CD1c-positive myeloid dendritic cell (primary cell): ENCODE data around the gene GABBR1.

Experiments used
- DNase-seq: peaks from one replicate; pipeline ENCODE4 v3.0.0-alpha.2; 2016; ENCODE audit errors: extremely low spot score

Gene GABBR1

DNA sequence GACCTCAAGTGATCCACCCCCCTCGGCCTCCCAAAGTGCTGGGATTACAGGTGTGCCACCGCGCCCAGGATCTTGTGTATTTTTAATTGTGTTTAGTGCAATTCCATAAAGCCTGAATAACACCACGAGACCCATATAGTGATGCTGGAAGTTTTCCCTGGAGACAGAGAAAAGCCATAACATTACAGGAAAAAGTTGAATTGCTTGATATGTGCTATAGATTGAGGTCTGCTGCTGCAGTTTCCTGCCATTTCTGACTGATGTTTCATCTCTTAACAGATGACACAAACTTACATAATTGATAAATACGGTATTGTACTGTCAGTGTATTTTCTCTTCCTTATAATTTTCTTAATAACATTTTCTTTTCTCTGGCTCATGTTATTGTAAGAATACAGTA lies 66.1 kb downstream of the GABBR1 start:
- DNase-seq, result no peak

DNA sequence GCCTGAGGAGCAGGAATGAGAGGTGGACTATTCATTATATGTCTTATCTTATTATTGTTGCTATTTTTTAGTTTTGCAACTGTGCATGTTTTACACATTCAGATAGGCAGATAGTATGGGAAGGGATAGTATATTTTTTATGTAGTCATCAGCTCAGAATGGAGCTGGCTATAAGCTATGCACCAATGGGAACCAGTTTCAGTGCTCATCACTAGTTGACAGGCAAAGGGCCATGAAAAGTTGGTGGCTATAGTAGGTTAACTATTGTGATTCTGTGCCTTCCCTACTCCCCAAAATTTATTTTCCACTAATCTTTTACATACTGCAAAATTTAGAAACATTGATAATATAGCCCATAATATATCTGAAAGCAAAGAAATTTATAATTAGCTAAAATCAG lies 68.1 kb downstream of the GABBR1 start:
- peak; percentile 5 for DNase-seq

- peak; percentile 12 for DNase-seq
Observed at GRCh38 chr6:29563435-29563965, 69.5 kb downstream of the GABBR1 start.

DNA sequence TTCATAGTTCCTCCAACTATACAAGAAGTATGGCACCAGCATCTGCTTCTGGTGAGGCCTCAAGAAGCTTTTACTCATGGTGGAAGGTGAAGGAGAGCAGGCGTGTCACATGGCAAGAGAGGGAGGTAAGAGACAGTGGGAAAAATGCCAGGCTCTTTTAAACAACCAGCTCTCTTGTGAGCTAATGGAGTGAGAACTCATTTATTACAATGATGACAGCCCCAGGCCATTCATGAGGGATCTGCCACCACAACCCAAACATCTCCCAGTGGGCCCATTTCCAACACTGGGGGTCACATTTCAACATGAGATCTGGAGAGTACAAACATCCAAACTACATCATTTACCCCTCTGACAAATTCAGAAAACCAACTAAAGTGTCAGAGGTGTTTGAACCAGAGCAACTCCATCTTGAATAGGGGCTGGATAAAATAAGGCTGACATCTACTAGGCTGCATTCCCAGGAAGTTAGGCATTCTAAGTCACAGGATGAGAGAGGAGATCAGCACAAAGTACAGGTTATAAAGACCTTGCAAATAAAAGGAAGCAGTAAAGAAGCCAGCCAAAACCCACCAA lies 71.3 kb downstream of the GABBR1 start:
- no peak for DNase-seq

- DNase-seq, result no peak
Observed at GRCh38 chr6:29561091-29561490, 71.9 kb downstream of the GABBR1 start.

GRCh38 chr6:29559524-29560287 lies 73.3 kb downstream of the GABBR1 start, which contains the start of gene UBD:
Gene UBD, minus strand, starts transcription at chr6:29559732. Its CDS starts 31 bp downstream, at chr6:29559701.
- no peak for DNase-seq

- DNase-seq, result no peak
Observed at GRCh38 chr6:29558439-29559079, 74.4 kb downstream of the GABBR1 start.

GRCh38 chr6:29557320-29557719 lies 75.7 kb downstream of the GABBR1 start:
- no peak for DNase-seq

- DNase-seq, result no peak
Observed at GRCh38 chr6:29554764-29555163, 78.2 kb downstream of the GABBR1 start.

DNA sequence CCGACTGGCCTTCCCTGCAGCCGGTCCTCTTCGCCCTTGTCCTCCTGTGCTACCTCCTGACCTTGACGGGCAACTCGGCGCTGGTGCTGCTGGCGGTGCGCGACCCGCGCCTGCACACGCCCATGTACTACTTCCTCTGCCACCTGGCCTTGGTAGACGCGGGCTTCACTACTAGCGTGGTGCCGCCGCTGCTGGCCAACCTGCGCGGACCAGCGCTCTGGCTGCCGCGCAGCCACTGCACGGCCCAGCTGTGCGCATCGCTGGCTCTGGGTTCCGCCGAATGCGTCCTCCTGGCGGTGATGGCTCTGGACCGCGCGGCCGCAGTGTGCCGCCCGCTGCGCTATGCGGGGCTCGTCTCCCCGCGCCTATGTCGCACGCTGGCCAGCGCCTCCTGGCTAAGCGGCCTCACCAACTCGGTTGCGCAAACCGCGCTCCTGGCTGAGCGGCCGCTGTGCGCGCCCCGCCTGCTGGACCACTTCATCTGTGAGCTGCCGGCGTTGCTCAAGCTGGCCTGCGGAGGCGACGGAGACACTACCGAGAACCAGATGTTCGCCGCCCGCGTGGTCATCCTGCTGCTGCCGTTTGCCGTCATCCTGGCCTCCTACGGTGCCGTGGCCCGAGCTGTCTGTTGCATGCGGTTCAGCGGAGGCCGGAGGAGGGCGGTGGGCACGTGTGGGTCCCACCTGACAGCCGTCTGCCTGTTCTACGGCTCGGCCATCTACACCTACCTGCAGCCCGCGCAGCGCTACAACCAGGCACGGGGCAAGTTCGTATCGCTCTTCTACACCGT lies 79.5 kb downstream of the GABBR1 start:
- DNase-seq, result peak; percentile 42

- DNase-seq, result peak; percentile 87
Observed at GRCh38 chr6:29552512-29553051, 80.4 kb downstream of the GABBR1 start.

DNA sequence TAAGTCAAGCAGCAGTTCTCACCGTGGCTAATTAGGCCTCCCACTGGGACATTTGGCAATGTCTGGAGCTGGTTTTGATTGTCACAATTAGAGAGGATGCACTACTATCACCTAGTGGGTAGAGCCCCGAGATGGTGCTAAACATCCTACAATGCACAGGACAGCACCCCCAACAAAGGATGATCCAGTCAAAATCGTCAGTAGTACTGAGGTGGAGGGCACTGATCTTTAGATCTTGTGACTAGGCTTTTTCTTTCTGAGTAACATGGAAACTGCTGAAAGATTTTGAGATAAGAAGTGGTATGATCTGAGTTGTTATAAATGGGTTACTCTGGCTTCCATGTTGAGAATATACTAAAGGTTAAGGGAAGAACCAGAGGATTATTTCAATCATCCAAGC lies 85.4 kb downstream of the GABBR1 start:
- DNase-seq, result no peak

DNA sequence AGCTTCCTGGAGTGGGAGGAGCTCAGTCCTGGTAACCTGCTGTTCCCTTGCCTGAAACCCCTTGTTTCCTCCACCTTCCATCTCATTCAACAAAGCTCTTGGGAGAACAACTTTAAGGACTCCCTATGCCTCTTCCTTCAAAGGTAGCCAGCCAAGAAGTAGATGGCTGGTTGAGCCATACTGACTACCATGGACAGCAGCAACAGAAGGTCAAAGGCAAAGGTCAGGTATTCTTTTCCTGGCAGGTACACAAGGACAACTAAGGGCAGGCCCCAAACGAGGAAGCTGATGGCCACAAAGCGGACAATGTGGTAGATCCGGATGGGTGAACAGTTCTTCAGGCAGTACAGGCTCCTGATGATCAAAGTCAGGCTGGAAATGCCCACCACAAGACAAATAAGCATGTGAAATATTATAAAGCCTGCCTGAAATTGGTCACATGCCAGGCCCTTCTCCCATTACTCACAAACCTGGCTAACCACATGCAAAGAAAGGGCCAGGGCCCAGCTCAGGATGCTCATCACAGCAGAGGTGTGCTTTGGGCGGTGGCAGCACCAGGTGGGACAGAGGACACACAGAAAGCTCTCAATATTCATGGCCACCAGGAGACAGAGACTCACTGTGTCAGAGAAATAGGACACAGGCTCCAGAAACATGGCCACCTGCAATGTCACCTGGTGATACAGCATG lies 95.1 kb downstream of the GABBR1 start:
- DNase-seq, result no peak

DNA sequence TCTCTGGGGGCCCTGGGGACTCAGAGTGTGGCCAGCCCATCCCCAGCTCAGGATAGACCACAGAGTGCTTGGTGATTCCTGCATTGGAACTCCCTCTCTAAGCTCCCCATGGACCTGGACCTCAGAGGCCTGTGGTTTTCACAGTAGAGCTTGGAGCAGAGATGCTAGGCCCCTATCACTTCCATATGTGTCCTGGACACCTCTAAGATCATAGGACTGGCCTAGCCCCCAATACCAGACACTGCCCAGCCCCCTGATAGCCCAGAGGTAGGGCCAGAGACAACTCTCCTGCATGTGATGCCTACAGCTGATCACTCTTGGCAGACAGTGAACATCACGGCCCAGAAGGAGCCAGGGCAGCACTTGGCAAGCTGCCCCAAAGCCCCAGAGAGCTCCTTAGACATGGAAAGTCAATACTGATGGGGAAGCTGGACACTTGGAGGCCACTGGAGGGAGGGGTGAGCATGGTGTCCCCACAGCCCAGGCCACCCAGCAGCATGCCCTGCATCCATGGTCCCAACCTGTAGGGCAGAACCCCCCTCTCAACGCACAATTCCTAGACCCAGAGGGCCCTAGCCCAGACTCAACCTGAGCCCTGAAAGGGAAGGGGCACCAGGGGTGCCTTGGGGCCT lies 100.5 kb downstream of the GABBR1 start:
- DNase-seq, result no peak

GRCh38 chr6:29531668-29532067 lies 101.3 kb downstream of the GABBR1 start:
- DNase-seq, result no peak

DNA sequence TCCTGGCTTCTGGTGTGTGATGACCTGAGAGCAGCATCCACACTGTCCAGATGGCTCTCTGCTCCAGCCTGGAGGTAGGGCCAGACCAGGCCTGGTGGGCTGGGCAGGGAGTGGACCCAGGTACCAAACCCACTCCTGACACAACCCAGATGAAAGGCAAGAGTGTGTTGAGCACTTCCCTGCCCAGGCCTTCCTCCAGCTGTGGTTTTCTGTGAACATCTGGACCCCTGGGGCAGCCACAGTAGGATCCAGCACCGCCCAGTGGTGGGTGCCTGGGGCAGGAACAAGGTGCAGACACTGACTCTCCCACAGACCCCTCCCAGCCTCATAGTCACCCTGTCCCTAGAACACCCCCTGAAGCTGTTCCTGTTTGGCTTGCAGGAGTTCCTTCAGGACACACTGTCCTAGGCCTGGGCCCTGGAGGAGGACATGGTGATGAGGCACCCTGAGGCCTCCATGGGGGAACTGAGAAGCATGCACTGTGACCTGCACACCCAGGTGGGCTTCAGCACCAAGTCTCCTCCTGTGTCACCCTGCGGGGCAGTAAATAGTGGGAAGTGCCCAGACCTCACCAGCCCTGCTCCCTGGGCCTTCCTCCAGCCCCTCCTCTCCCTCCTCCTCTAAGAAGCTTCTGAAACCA lies 102.2 kb downstream of the GABBR1 start:
- DNase-seq, result no peak

DNA sequence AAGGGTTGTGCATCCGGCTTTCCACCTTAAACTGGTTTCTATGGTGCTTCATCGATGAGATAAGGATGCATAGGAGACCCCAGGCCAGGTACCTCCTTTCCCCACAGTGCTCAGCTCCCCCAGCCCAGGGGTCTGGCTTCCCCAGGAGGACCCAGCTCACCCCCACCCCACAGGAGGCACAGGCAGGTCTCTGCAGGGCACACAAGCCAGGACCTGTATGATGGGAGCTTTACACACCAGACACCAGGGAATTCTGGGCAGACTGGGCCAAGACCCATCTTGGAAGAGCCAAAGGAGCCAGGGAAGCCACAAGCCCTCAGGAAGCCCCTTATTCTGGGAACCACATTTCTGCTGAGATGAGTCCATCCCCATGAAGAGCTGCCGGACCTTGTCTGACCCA lies 103.0 kb downstream of the GABBR1 start:
- DNase-seq, result no peak

- no peak for DNase-seq
Observed at GRCh38 chr6:29528988-29529560, 103.9 kb downstream of the GABBR1 start.

- DNase-seq, result no peak
Observed at GRCh38 chr6:29528300-29528931, 104.6 kb downstream of the GABBR1 start.
